Eye (tissue), 1 donor: ENCODE results near the gene VPREB1.
A peak's percentile ranks its signal among the peaks of the same experiment; 100 is the strongest.
"Not testable (repeated sequence)": the region's sequence is repeated elsewhere in the genome, so short reads cannot be mapped to it uniquely, and the experiment has no call there.

Experiments
- DNase-seq: peaks from one replicate; pipeline ENCODE4 v3.0.0-alpha.2; 2015

VPREB1 gene

DNA sequence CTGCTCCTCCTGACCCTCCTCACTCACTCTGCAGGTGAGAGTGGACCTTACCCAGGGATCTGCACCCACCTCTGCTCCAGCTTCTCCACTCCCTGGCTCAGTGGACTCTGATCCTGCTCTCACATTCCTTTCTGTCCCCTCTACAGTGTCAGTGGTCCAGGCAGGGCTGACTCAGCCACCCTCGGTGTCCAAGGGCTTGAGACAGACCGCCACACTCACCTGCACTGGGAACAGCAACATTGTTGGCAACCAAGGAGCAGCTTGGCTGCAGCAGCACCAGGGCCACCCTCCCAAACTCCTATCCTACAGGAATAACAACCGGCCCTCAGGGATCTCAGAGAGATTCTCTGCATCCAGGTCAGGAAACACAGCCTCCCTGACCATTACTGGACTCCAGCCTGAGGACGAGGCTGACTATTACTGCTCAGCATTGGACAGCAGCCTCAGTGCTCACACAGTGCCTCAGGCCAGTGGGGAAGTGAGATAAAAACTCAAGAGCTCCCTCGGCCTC is 29.7 kb upstream of the VPREB1 start:
- DNase-seq: no peak

DNA sequence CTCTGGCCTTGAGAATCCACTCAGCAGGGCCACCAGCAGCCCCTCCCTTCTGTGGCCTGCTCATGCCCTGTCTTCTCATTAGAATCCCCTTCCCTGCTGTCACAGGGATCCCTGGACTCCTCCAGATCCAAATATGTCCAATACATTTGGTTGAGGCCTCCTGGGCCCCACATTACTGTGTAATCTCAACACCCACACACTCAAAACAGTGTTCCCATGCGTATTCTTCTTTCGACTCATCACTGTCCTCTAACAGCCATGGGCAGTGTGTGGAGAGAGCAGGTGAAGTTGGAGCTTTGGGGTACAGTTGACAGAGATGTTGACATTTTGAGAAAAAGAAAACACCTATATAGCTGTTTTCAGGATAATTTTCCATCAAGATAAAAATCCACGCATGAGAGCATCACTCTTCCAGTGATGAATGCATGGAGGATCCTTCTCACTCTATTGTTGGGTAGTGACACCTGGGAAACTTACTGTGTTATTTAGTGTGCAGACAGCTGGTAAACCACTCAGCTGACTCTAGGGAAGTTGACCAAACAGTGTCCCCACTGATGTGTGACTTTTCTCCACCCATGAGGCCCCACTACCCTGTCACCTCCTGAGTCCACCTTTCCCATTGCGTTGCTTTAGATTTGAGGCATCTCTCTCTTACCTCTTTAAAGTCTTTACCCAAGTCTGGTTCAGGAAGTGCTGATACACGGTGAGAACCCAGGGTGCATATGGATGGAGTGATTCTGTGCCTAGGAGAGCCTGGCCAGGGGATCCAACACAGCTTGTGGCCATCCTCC is 28.7 kb upstream of the VPREB1 start:
- DNase-seq: no peak

DNA sequence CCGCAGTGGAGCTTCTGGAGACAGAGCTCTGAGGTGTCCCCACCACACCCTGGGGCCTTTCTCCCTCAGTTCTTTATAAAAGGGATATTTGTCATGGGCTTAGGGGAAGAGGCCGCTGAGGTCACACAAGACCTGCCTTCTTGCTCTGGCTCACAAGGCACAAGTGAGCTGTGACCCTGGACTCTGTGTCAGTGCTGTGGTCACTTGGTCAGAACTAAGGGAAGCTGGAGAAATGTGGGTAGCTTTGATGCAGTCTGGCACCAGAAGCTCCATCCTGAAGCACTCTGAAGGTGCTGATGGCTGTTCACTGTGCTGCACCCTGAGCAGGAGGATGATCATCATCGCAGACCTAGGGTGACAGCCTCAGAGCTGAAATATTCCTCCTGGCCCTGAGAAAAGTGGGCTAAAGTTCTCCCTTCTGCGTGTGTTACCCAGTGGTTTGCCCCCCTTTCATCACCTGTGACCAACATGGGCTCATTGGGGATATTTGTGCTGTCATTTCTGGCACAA is 28.1 kb upstream of the VPREB1 start:
- no peak for DNase-seq

DNA sequence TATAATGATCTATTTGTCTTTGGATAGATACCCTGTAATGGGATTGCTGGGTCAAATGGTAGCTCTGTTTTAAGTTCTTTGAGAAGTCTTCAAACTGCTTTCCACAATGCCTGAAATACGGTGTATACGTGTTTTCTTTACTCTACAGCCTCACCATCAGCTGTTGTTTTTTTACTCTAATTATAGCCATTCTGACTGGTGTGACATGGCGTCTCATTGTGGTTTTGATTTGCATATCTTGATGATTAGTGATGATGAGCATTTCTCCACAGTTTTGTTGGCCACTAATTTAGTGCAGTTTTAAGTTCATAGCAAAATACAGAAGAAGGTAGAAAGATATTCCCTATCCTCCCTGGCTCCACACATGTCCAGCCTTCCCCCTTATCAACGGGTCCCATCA is 26.3 kb upstream of the VPREB1 start:
- DNase-seq: no peak

DNA sequence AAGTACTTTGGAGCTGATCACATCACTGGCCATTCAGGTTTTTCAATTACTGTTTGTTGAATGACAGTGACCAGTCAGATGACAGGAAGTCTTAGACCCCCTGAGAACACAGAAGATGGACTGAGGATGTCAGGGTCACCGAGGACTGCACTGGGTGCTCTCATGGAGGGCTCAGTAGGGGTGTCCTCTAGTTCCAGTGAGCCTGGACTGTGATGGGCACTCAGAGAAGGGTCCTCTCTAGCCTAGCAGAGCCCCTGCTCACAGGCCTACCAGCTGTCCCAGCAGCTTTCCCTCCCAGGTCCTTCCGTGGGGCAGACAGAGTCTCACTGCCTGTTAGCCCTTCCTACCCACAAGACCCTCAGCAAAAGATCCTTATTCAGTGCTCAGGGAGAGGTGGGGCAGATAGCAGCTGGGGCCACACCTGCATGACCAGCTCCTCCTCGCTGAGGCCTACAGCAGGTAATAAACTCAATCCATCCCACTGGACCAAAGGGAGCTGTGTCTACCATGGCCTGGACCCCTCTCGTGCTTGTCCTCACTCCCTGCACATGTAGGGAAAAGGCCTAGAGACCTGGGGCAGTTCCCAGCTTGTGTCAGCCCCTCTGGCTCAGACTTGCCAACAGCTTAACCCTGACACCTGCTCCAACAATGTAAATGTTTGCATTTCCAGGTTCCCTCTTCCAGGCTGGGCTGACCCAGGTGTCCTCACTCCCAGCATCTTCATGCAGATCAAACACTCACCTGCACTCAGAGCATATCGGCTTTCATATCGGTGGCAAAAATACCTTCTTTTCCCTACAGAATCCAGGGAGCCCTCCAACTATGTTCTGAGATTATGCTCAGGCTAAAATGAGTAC is 25.2 kb upstream of the VPREB1 start:
- DNase-seq: no peak

DNA sequence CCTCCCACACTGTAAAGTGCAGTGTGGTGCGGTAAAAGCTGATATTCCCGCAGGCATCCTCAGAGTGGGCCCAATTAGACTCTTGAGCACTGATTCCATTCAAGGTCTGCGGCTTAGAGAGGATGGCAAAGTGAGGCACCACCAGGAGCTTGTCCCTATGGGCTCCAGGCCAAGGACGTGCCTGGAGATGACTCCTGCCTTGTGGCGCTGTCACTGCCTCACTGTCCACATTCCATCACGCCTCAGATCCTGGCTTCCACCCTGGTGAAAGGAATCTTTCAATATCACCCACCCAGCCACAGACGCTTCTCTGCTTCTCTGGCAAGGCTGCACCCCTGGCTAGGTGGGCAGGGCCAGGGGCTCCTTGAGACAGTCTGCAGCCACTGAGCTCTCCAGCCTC is 23.5 kb upstream of the VPREB1 start:
- not testable (repeated sequence) for DNase-seq

DNA sequence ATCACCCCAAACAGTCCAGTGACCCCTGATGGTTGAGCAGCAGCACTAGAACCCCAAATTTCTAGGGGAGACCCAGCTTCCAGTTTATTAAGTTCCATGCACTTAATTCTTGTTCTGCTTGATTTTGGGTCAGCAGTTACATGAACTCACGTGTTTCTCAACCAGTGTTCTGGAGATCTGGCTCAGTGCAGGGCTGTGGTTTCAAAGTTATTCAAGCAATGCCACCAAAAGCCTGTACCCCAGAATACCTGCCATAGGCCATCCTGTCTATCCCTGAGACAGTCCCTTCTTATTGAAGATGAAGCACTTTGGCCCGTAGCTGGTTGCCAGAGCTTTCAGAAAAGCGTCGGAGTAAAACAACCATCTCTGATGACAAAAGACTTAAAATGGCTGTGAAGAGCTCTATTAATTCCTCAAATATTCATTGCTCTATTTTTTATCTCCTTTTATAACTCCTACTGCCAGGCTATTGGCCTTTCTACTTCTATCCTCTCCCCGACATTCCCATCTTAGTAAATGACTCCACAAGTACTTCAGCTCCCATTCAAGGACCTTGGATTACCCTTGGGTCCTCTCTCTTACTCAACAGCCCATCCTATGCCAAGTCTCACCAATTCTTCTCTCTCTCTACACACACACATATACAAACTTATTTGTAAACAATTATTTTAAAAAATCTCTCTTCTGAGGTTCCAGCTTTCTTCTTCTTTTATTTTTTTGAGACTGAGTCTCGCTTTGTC is 18.0 kb upstream of the VPREB1 start:
- DNase-seq: no peak

DNA sequence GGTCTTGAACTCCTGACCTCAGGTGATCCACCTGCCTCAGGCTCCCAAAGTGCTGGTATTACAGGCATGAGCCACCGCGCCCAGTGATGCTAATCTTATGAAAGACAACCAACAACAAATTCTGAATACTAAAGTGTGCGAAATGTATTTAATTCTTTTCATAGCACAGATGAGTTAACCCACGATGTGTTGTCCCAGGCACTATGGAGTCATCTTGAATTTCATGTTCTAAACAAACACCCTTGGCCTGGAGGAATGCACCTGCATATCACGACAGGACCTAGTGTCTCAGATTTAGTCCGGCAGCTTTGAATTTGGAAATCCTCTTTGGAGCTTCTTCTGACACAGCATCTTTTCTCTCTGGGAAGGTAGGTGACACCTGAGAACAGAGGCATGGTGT is 16.2 kb upstream of the VPREB1 start:
- DNase-seq: no peak

DNA sequence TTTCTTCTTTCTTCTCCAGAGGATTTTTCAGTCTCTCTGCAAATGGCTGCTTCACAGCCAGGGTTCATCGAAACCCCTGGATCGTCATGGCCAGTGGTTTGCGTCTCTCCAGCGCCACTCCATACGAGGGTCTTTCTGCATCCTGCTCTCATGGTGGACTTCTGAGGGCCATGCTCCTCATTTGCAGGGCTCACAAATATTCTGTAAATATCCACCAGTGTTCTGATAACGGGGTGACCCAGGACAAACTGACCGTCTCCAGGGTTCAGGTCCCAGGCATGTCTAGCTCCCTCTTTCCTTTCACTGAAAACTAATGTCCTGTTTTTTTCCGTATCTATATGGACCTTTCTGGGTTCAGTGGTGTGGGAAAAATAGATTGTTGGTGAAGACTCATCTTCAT is 15.7 kb upstream of the VPREB1 start:
- no peak for DNase-seq

DNA sequence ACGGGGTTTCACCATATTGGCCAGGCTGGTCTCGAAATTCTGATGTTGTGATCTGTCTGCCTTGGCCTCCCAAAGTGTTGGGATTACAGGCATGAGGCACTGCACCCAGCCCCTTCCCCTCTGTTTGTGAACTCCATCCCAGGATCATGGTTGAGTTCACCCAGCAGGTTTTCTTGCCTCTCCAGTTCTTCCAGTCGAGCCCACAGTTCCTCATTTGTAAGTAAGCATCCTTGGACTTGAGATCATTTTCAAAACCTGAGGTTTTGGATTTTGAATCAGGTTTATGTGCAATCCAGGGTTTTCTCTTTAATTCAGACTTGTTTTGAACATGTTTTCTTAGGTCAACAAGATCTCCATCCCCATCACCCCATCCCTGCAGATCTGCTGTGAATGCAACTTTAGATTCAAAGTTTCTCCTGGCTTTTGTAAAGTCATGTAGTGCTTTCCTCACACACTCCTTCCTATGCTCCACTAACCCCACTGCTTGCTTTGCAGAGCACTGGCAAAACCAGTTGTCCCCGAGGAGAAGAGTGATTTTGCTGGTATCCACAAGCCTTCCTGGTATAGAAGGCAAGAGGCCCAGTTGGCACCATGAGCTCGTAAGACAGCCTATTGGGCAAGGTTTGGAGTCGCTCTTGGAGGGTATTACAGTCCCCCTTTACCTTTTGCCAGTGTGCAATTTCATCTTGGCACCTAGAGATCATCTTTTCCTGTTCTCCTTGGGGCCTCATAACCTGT is 14.7 kb upstream of the VPREB1 start:
- DNase-seq: no peak

DNA sequence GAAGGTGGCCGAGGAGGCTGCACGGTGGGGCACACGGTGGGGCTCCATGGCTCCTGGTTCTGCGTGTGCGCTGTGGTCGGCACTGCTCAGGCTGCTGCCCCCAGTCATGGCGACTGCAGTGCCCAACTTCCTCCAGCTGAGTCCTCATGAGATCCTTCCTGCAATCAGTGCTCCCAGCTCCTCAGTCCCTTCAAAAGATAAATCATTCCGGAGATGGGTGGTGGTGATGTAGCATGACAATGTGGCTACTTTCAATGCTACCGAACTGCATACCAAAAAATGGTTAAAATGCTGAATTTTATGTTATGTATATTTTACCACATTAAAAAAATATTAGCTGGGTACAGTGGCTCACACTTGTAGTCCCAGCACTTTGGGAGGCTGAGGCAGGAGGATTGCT is 14.1 kb upstream of the VPREB1 start:
- no peak for DNase-seq

DNA sequence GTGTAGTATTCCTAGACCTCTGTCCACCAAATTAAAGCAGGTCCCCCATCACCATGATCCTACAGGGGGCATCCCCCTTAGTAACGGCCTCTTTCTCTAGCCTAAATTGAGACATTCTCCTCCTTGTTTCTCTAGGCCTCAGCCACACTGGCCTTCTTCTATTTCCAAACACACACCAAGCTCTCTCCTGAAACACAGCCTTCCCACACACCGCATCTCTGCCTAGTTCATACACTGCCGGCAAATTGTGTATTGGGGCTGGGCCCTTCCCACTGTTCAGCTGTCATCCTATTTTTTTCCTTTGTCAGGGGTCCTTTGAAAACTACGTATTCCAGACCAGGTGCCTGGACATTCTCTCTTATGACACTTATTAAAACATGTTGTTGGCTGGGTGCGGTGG is 11.5 kb upstream of the VPREB1 start:
- no peak for DNase-seq

DNA sequence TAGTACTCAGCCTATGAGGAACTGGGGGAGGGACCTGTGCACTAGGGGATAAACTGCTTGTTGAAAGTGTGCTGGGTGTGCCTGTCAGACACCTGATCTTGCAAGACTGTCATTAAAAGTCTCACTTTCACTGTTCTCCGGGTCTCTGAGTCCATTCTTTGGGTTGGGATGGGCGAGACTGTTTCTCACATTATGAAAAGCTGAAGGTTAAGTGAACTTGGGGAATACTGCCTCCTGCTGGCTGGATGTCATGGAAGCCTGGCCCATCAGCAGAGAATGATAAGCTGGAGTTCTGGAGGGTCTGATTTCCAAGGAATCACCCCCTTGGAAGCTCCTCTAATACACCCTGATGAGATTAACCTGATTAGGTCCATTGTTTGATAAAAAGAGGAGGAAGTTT is 9.0 kb upstream of the VPREB1 start:
- peak; percentile 27 for DNase-seq

DNA sequence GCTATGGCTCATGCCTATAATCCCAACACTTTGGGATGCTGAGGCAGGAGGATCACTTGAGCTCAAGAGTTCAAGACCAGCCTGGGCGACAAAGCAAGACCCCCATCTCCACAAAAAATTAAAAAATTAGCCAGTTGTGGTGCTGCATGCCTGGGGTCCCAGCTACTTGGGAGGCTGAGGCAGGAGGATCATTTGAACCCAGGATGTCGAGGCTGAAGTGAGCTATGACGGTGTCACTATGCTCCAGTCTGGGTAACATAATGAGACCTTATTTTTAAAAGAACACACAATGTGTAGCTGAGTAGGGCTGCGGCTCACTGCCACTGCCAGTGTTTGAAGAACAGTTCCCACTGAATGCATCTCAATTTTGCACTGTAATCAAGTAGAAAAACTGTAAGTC is 7.1 kb upstream of the VPREB1 start:
- no peak for DNase-seq

DNA sequence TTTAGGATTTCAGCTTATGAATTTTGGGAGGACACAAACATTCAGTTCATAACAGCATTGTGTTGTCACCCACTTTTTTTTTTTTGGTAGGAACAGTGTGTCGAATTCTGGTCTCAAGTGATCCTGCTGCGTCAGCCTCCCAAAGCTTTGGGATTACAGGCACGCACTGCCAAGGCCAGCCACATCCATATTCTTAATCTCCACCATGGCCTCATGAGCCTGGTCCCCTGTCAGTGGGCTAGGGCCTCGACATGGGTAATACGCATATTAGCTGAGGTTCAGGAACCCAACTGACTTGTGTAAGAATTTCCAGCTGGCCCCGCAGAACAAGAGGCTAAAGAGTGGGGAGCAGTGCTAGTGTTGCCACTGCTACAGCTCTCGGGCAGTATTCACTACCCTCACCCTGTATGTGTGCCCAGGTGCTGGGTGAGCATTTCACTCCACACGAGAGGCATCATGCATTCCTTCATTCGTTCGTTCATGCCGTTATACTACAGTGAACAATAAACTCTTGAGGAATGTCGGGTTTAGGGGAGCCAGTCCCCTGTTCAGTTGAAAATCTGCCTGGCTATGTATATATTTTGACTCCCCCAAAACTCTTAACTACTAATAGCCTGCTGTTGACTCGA is 5.2 kb upstream of the VPREB1 start:
- DNase-seq: no peak

DNA sequence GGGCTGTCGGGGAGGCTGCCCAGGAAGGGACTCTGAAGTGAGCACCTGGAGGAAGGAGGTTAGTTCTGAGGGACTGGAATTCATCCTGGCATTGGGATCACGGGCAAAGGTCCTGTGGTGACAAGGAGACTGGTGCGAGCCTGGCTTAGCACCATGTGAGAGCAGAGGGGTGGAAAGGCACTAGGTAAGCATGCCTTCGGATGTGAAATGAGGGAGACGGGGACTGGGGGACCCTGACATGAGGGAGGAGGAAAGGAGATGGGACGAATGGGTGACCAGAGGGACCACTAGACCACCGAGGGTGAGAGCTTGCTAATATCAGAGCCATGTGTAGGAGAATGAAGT is 3.1 kb upstream of the VPREB1 start:
- no peak for DNase-seq

DNA sequence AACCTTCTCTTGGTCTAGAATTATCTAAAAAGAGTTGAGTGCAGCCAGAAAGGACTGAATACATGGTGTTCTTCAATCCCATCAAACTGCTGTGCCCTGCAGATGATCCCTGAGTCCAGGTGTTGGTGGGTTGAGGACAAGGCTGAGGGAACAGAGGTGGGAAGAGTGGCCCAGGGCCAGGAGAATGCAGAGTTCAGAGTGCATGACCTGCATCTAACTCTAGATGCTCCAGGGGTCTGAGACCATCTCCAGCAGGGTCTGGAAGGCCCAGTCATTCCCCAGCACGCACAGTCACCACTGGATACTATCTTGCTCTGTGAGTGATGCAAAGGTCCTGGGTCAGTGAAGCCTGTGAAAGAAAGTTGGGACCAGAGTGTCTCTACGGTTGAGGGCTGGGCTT is 2.1 kb upstream of the VPREB1 start:
- no peak for DNase-seq

DNA sequence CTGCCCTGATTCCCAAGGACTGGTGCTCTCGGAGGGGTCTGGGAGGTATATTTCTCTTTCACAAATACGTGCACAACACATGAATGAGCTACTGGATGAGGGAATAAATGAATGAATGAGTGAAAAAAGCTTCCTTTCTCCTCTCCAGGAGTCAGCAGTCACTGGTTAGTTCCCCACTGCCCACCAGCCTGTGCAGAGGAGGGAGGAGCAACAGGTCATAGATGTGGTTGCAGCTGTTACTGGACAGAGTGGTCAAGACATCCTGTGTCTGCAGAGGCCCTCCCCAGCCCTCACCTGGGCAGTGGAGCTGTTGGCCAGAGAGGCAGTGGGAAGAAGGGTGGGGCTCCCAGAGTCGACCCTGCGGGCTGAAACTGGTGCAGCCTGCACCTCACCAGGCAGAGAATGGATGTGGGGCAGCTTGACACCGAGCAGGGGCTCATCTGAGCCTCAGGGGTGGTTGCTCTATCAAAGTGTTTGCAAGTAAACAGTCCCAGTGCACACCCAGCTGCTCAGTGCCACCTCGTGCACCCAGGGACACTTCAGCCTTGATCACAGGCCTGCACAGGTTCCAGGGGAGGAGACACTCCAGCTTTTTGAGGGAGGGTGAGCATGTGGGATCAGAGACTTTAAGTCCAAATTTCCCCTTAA is 1.4 kb upstream of the VPREB1 start:
- no peak for DNase-seq

DNA sequence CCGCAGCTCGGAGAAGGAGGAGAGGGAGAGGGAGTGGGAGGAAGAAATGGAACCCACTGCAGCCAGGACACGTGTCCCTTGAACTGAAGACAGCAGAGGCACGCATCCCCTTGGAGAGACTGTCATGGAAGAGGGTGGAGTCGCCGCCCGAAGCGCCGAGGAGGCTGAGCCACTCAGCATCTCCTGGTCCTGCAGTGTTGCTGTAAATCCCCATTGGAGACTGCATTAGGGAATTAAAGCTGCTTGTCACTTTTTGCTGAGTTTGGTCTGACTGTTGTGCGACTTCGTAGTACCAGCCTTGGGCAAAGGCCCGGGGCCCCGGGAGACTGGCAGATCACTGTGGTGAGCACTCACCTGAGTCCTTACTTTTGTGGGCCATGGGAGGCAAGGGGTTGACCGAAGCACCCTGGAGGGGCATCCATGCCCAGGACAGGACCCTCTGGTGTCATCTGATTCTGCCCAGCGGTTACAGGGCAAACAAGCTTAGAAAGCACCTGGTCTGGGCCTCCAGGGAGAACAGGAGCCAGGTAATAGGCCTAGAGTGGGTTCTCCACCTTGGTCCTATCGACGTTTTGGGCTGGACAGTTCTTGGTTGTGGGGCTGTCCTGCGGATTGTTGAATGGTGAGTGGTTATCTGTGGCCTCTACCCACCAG is 797 bp downstream of the VPREB1 start:
- no peak for DNase-seq

DNA sequence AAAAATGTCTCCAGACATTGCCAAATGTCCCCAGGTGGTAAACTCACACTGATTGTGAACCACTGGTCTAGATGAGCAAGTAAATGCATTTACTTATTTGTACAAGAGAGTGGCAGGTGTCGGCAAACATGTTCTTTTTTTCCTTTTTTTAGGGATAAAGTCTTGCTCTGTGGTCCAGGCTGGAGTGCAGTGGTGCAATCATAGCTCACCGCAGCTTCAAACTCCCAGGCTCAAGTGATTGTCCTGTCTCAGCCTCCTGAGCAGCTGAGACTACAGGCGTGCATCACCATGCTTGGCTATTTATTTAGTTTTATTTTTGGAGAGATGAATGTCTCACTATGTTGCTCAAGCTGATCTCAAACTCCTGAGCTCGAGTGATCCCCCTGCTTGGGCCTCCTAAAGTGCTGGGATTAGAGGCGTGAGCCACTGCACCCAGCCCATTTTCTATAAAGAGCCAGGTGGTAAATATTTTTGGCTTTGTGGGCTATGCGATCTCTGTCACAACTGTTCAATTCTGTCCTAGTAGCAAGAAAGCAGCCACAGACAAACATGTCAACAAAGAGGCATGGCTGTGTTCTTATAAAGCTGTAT is 1.4 kb downstream of the VPREB1 start:
- no peak for DNase-seq

DNA sequence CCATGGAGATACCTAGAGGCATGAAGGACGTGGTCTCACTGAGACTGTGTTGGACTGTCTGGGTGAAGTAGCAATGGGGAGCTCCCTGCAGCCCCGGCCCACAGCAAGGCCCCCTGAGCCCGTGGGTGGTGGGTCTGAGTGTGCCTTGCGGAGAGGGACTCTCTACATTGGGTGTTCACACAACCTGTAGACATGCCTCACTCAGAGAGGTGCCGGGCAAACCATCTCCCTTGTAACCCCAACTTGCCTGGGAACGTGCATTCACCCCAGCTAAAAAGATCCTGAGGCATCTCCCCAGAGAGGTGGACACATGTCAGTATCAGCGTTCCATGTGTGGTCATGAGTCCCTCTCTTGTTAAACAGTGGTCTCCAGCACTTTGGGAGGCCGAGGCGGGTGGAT is 2.1 kb downstream of the VPREB1 start:
- no peak for DNase-seq
